ENCODE data around the gene PDF.

The PDF gene

DNA sequence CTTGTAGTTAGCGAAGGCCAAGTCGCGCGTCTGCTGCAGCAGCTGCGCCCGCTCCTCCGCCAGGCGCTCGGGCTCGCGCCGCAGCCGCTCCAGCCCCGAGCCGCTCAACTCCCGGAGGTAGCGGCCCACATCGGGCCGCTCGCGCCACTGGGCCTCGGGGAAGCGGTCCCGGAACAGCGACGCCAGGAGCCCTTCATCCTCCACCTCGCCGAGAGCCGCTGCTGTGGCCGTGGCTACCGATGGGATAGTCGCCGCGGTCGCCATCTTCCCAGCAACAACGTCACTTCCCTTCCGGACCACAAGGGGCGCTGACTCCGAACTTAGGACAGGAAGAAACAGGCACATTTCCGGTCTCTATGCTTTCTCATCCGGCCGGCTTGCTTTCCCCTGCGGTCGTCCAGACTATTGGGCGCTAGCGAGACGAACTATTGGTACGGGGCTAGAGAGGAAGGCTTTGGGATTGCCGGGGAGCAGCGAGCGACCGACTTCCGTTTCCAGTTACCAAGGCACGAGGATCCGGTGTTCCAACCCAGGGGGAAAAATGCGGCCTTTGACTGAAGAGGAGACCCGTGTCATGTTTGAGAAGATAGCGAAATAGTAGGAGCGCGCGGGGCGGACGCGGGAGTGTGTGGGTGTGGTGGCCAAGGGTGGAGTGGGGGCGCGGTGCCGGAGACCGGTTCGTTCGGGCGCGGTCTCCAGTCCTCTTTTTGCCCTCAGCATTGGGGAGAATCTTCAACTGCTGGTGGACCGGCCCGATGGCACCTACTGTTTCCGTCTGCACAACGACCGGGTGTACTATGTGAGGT is 9.1 kb upstream of the PDF start, which contains the start of the genes COG8 and NIP7:
Gene COG8, minus strand, starts transcription at position 276 of the 806 bp plus-strand sequence. Its CDS starts 12 bp downstream, at position 264.
Gene NIP7, plus strand, starts transcription at position 484 of the 806 bp plus-strand sequence. Its CDS starts 58 bp downstream, at position 542.
- DNase-seq: peak; percentile 90

GRCh38 chr16:69338557-69339288 is 8.3 kb upstream of the PDF start:
- no peak for DNase-seq

DNA sequence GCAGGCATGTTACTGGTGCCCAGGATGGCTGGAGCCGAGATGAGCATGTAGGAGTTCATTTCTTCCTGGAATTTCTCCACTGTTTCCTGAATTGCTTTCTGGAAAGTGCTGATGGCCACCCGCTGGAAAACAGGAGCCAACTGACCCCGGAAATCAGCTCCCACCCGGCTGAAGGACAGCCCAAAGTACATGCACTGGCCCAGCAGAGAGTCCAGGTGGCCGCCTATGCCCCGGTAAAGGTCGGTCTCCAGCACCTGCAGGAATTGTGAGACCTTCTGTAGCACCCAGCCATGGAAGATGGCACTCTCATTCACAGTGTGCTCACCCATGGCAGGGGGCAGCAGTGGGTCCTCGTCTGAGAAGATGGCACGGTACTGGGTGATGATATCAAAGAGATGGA is 4.3 kb upstream of the PDF start:
- no peak for DNase-seq

- no peak for DNase-seq
Measured at GRCh38 chr16:69329369-69330285, 761 bp downstream of the PDF start.

DNA sequence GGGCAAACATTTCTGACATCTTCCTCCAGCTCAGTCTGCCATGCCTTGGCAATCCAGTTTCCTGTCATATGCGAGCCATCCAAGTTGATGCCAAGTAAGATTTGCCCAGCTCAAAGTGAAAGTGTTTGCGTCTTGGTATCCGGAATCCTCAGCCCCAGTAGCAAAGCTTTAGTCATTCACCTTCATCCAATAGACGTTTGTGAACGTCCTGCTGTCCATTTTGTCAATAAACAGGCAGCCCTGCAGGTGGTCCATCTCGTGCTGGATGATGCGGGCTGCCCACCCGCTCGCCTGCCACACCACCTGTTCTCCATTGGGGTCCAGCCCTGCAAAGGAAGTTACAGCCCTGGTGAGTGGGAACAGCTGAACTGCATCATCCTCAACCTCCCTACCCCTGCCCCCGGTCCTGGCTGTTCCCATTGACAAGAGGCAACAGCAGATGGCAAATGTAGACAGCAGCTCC is 1.5 kb downstream of the PDF start:
- no peak for DNase-seq

DNA sequence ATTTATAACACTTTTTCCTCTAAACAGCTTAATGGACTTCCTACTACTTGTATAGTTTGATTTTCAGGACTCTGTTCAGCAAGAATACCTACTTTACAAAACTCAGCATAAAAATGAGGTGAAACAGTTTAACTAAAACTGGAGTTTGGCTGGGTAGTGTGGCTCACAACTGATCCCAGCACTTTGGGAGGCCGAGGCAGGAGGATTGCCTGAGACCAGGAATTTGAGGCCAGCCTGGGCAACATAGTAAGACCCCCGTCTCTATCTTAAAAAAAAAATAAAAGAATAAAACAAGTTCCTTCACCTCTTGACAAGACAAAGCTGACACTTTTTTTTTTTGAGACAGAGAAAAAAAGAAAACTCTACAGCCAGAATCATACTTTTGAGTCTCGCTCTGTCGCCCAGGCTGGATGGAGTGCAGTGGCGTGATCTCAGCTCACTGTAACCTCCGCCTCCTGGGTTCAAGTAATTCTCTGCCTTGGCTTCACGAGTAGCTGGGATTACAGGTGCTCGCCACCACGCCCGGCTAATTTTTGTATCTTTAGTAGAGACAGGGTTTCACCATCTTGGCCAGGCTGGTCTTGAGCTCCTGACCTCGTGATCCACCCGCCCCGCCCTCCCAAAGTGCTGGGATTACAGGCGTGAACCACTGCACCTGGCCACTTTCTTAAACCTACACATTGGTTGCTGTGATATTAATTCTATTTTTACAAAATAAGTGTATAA is 2.6 kb downstream of the PDF start:
- no peak for DNase-seq

DNA sequence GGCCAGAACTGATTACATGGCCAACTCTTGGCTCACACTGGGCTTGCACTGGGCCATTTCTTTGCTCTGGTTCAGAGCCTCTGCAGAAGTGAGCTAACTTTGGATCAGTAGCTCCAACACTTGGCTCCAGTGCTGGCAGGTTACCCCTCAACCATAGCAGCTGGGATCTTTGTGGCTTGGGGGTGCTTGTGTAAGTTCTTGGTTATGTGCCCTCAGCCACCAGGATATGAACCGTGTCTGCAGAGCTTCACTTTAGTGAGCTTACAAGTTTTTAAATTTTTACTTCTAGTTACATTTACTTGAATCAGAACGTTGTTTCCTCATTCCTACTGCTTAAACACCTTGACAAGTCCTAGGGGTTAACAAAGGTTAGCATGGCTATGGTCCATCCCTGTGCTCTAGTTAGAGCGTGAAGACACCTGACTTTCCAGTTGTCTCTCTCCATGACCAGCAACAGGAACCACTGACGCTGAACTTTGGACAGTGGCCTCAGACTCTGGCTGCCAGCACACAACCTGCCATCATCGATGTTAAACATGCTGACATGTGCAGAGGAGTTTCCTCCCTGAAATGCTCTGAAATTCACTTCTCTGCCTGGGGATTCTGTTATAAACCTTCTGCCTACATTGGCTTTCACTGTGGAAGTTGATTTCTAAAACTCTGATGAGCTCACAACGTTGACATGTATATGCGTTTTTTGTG is 4.1 kb downstream of the PDF start:
- no peak for DNase-seq

- no peak for DNase-seq
Measured at GRCh38 chr16:69325784-69326171, 4.6 kb downstream of the PDF start.

DNA sequence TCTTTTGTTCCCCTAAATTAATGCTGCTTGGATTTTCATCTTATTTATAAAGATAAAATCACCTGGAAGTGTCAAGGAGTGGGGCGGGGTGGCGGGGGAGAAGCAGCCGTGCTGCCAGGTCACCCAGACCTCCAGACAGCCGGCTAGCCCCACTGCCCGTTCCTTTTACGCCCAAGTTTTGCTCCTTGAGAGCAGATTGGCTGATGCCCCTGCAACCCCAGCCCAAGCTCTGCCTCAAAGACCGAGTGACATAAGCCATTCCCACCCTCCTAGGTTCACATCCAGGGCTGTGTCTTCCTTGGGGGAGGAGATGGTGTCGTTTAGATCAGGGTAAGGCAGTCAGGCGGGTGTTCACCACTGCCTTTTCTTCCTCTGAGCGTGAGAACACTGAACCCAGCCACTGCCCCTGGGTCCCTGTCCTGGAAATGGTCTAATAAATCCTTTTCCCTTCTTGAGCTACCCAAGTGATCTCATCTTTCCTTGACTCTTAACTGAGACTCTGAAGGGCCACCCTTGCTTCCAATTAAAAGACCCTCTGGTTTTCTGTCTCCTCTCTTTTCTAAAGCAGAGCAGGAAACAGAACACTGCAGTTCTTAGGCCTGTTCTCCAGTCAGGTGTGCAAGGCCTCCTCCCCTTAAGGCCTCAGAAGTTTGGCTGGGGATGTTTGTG is 5.7 kb downstream of the PDF start:
- DNase-seq: no peak

GRCh38 chr16:69324013-69324531 is 6.3 kb downstream of the PDF start:
- no peak for DNase-seq

GRCh38 chr16:69323415-69323814 is 7.0 kb downstream of the PDF start:
- no peak for DNase-seq

- DNase-seq: no peak
Measured at GRCh38 chr16:69322343-69322742, 8.0 kb downstream of the PDF start.

DNA sequence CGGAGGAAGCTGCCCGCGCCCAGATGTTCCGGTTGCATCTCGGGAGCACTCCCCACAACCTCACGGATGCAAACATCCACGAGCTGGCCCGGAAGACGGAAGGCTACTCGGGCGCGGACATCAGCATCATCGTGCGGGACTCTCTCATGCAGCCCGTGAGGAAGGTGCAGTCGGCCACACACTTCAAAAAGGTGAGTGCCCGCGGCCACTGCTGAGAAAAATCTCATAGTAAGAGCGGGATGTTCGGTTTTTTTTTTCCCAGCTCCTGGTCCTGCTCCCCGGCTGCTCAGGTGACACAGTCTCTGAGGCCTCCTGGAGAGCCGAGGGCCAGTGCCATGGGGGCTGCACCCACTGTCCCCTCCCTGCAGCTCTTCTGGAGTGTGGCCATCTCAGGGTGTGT is 9.3 kb downstream of the PDF start:
- DNase-seq: no peak

- DNase-seq: no peak
Measured at GRCh38 chr16:69320740-69321073, 9.7 kb downstream of the PDF start.

GRCh38 chr16:69319826-69320739 is 10.3 kb downstream of the PDF start:
- no peak for DNase-seq

DNA sequence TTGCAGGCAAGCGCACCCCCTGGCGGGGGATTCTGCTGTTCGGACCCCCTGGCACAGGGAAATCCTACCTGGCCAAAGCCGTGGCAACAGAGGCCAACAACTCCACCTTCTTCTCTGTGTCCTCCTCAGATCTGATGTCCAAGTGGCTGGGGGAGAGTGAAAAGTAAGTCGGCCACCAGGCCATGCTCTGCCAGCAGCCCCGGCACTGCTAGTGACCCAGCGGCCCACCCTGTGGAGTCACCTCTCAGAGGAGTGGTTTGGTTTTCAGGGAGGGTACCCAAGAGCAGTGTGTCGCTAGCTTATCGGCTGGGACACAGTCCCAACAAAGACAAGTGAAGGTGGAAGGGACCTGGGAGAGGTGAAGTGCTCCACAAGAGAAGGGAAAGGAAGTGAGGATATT is 11.0 kb downstream of the PDF start:
- DNase-seq: no peak

- DNase-seq: no peak
Measured at GRCh38 chr16:69318911-69319289, 11.5 kb downstream of the PDF start.

DNA sequence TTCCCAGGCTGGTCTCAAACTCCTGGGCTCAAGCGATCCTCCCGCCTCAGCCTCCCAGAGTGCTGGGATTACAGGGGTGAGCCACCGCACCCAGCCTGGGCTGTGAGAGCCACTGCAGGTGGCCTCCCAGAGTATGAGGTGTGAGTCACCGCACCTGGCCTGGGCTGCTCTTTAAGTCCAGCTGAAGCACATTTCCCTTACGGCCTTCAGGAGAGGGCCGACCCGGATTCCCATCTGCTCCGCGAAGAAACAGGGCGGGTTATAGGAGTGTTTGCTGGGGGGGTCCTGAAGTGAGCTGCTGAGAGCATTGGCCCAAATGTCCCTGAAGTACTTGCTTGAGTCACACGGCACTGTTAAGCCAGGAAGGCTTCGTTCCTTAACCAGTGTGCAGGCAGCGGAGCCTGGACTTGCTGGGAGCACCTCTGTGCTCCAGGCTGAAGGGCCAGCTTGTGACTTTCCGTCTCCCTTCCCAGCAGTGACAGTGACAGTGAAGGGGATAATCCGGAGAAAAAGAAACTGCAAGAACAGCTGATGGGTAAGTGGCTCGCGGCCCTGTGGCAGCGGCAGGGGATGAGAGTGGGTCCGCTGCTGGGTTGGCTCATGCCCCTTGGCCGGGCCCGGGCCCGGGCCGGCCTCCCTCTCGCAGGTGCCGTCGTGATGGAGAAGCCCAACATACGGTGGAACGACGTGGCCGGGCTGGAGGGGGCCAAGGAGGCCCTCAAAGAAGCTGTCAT is 12.0 kb downstream of the PDF start:
- no peak for DNase-seq

DNA sequence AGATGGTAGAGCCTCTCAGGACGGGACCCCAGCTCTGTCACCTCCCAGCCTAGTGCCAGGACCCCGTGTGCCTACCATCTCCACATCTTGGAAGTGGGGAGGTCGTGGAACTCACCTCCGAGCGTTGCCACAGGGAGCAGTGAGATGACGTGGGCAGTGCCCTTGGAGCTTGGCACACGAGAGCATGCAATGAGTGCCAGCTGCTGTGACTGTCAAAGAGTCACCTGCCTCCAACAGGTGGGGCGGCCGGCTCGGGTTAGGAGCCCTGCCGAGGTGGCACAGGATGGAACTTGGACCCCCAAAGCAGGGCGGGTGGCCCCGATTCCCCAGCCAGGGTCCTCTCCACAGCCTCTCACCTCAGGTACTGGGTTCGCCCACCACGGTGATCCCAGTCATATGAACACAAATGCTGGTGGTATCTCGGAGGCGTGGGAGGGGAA is 13.8 kb downstream of the PDF start:
- DNase-seq: no peak

Data from NCI-H2029 treated with DMSO at 0.1 percent for 48 hours (cell line).